ENCODE results near the gene SPHKAP.

DNA sequence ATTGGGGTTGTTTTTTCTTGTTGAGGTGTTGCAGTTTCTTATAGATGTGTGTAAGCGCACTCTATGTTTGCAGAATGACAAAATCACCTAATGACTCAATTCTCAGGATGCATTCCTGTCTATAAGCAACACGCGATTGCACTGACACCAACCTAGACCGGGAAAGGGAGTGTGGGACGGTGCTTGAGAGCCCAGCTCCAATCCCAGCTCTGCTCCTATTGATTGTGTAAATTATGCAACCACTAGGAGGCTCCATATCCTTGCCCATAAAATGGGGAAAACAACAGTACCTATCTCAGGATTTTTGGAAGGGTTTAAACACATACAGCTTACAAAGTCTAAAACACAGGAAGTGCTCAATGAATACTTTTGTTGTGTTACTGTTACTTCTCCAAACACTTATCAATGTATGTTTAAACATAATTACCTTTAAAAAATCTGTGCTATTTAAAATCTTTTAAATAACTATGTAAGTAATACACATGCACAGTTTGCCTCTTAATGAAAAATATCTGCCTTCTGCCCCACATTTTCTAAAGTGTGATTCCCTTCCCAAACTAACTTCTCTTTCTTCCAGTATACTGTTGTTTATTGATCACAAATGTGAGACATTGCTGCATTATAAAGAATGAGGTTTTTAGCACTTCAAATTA, 132.5 kb downstream of the SPHKAP start:
- TF ChIP-seq CTCF (IDR thresholded peaks at IDR 0.05) (no peak), POLR2A (IDR thresholded peaks at IDR 0.05) (no peak), EP300 (IDR thresholded peaks at IDR 0.05) (no peak)
